GM12872 (cell line): ENCODE data around the gene LARGE1.

Experiments used
- TF ChIP-seq, protein P1 (sequence below): IDR thresholded peaks from 3 replicates; pipeline ENCODE4 v1.5.1; 2011; ENCODE audit warnings: low read depth, mild to moderate bottlenecking, low read length, moderate library complexity; ENCODE audit not compliant: insufficient read depth

The LARGE1 gene

DNA sequence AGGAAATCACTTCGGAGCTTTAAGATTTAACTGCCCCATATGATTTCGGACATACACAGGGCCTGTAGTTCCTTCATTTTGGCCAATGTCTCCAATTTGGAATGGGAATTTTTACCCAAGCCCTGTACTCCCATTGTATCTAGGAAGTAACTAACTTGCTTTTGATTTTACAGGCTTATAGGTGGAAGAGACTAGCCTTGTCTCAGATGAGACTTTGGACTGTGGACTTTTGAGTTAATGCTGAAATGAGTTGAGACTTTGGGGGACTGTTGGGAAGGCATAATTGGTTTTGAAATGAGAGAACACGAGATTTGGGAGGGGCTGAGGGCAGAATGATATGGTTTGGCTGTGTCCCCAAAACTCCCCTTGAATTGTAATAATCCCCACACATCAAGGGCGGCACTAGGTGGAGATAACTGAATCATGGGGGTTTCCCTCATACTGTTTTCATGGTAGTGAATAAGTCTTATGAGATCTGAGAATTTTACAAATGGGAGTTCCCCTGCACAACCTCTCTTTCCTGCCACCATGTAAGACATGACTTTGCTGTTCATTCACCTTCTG is 130.5 kb downstream of the LARGE1 start:
- TF ChIP-seq, protein P1, sequence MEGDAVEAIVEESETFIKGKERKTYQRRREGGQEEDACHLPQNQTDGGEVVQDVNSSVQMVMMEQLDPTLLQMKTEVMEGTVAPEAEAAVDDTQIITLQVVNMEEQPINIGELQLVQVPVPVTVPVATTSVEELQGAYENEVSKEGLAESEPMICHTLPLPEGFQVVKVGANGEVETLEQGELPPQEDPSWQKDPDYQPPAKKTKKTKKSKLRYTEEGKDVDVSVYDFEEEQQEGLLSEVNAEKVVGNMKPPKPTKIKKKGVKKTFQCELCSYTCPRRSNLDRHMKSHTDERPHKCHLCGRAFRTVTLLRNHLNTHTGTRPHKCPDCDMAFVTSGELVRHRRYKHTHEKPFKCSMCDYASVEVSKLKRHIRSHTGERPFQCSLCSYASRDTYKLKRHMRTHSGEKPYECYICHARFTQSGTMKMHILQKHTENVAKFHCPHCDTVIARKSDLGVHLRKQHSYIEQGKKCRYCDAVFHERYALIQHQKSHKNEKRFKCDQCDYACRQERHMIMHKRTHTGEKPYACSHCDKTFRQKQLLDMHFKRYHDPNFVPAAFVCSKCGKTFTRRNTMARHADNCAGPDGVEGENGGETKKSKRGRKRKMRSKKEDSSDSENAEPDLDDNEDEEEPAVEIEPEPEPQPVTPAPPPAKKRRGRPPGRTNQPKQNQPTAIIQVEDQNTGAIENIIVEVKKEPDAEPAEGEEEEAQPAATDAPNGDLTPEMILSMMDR = no peak

DNA sequence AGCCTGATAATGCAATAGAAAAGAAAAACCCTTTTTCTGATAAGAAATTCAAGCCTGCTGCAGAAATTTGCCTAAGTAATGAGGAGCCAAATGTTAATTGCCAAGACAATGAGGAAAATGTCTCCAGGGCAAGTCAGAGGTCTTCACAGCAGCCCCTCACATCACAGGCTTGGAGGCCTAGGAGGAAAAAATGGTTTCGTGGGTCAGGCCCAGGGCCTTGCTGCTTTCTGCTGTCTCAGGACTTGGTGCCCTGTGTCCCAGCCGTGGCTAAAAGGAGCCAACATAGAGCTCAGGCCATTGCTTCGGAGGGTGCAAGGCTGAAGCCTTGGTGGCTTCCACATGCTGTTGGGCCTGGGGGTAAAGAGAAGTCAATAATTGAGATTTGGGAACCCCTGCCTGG is 131.3 kb downstream of the LARGE1 start:
- TF ChIP-seq, protein P1 = no peak

- TF ChIP-seq, protein P1 = no peak
Observed at GRCh38 chr22:33787645-33788456, 132.4 kb downstream of the LARGE1 start.

DNA sequence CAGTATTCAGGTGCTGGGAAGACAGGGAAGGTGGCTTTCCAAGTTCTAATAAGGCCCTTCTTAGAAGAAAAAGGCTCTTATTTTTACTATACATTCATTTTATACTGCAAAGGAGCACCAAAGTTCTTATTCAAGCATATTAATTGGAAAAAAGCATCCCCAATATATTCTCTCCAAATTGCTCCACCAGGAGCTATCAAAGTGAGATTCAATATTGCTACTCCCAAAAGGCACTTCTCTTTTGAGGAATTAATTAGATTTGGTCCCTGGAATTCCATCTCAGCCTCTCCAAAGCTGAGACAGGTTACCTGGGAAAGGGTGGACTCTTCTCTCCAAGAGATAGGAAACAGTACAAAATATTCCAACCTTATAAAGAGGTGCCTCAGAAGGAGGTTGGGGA is 134.1 kb downstream of the LARGE1 start:
- TF ChIP-seq, protein P1 = no peak

DNA sequence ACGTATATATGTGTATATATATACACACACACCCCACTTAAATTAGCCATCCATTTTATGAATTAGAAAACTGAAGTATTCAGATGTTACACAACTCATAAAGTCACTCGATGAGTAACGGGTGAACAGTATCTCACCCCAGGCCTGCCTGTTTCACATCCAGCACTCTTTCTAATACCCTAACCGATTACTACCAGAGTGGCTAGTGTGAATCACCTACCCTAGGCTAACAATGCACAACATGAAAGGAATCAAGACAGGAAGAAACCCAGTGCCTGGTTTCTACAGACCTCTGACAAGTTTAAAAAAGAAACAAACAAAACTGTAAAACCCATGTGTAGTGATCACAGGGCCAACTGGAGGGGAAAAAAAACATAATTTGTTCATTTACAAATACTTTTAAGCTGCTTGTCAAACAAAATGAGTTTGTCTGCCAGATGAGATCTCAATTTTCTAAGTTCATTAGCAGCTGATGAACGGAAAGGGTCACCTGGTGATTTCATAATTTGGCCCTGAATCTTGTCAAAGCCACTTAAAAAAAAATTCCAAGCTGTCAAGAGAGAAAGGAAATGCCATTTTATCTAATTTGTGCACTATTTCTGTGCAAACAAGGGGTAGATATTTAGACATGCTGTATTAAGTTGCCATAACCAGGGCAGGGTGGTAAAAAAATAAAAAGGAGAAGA is 134.8 kb downstream of the LARGE1 start:
- TF ChIP-seq, protein P1 = no peak

DNA sequence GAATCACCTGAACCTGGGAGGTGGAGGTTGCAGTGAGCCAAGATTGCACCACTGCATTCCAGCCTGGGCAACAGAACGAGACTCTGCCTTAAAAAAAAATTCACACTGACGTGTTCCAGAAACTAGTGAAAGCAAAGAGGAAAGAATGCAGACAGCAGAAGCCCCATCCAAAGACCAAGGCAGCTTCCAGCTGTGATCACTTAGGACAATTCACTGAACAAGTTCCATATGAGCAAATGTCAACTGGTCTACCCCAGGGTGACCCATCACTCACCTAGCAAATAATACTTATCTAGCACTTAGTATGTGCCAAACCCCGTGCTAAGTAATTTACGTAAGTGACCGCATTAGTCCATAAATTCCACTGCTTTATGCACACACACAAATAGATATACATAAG is 138.9 kb downstream of the LARGE1 start:
- TF ChIP-seq, protein P1 = no peak

DNA sequence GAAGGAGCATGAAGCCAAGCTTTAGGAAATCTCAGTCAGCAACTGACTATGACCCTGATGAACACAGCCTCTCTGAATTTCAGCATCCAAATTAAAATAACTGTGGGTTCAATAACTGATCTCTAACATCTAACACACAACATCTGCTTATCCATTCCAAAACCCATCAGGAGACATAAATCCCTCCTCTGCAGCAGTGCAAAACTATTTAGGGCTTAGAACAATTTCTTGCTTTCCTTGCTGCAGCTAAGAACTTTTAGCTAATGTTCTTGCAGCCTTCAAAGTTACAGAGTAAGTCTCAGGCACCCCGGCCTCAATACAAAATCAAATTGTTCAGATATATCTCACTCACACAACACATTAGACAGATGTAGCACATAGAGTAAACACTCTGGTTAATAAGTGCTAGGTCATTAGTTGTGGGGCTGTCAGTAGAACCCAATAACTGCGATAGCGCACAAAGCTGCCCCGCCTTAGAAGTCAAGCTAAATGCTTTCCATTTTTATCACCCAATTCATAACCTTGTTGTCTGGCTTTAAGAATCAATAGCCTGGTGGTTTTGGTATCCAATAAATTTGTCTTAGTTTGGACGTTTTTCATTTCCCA is 139.6 kb downstream of the LARGE1 start:
- TF ChIP-seq, protein P1 = no peak
